PC-9 (cell line): ENCODE data around the gene C1orf159.

Experiments used
- CTCF ChIP-seq: fragments of 200-600 bp; sonication (generic); conservative IDR thresholded peaks from 2 replicates; pipeline ENCODE4 v1.6.1; 2017; ENCODE audit warnings: mixed run types, antibody characterized with exemption, mild to moderate bottlenecking, moderate library complexity
- EZH2 ChIP-seq: fragments of 200-600 bp; sonication (generic); IDR thresholded peaks from 2 replicates; pipeline ENCODE4 v1.8.0; 2017; ENCODE audit warnings: antibody characterized with exemption, low read depth

GRCh38 chr1:1084372-1085170 is 31.3 kb downstream of the C1orf159 start:
- TF ChIP-seq CTCF (no peak), EZH2 (no peak)
